GM19468 (cell line): ENCODE data around the gene CCDC88C.

Source experiments
- ATAC-seq: cut with Tn5 transposase; IDR thresholded peaks from one replicate; pipeline ENCODE4 v1.9.1; 2021; ENCODE audit warnings: mild to moderate bottlenecking, moderate library complexity, moderate number of reproducible peaks; ENCODE audit not compliant: unreplicated experiment; ENCODE audit errors: extremely low read depth

Gene CCDC88C

GRCh38 chr14:91332171-91332985, 85.2 kb downstream of the CCDC88C start:
- ATAC-seq = no peak

GRCh38 chr14:91331721-91332120, 85.9 kb downstream of the CCDC88C start:
- ATAC-seq = no peak

DNA sequence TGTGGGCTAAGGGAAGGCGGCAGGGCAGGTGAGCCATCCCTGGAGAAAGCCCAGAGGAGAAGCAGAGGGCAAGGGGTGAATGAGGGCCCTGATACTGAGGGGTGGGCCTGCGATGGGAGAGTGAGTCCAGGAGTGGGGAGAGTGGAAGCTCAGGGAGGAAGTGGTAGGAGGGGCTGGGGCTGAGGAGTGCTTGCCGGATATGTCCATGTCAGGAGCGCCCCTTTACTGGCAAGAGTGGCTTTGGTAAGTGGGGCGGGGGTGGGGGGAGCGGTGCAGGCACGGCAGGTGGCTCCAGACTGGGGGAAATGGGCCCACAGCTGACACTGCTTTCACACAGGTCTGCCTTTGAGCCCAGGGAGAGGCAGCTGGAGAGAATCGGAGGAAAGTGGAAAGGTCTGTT, 86.8 kb downstream of the CCDC88C start:
- no peak for ATAC-seq

GRCh38 chr14:91330096-91330696, 87.4 kb downstream of the CCDC88C start:
- ATAC-seq = no peak

DNA sequence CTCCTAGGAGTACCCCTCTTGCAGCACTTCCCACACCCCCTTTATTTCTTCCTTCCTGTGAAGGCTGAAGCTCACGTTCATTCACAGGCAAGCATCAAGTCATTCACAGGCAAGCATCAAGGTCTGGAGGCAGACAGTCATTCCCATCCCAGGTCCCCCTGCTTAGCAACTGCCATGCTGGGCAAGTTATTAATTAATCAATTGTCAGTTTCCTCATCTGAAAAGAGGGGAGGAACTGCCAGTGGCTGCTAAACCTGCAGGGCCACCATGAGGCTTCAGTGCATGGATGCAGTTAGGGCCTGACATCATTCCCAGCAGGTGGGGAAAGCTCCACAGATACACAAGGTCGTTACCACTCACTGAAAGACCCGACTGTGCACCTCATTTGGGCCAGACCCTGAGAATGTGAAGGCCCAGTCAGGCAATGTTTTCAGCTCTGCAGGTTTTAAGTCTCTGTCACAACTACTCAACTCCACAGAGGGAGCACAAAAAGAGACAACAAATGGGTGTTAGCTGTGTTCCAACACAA, 88.1 kb downstream of the CCDC88C start:
- no peak for ATAC-seq

DNA sequence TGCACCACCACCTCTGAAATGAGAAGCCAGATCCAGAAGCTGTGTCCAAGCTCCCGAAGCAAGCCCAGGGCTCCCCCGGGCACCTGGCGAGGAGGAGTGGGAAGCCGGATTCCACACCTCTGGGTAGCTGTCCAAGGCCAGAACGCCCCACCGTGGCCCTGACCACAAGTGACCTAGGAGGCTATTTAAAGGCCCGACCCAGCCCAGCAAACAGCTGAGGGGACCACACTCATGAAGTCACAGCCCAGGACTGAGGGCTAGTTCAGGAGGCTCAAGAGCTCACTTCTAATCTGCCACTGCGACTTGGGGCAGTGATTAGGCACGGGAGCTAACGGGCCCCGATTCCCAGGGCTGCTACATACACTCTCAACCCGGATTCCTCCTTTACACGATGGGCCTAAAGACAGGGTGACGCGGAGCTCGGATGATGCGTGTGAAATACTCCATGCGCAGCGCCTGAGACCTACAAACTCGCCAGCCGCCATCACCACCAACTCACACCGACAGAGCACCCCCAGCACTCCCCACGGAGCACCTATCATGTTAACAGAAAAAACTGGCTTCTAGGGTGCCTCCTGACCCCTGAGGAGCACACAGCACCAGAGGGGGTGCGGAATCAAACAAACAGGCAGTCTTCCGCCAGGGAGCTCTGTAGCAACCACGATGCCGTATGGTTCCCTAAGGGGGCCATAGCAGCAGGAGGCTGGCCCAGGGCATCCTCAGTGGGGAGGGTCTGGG, 89.1 kb downstream of the CCDC88C start:
- no peak for ATAC-seq

DNA sequence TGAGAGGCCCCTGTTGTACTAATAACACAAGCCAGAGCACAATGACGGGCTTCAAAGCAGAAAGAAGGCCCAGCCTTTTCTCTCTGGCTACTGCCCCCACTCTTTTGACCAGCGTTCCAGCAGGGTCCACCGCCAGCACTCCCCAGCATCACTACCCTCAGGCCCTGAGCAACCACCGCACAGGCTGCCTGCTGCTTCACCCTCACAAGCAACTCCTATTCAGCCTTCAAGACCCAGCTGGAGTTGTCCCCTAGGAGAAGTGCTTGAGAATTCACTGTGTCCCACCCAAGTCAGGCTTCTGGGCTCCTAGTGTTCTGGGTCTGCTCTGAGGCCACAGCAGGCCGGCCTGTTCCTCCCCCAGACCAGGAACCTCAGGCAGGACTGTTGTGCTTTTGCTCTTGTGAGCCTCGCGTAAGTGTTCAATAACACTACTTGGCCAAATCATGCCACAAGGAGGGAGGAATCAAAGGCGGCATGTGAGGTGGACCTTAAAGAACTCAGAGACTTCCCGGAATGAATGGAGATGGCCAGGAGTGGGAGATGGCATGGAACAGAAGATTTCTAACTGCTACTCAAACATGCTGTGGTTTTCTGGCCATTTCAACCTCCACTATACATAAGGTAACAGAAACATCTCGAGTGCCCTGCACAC, 89.8 kb downstream of the CCDC88C start:
- ATAC-seq = no peak

DNA sequence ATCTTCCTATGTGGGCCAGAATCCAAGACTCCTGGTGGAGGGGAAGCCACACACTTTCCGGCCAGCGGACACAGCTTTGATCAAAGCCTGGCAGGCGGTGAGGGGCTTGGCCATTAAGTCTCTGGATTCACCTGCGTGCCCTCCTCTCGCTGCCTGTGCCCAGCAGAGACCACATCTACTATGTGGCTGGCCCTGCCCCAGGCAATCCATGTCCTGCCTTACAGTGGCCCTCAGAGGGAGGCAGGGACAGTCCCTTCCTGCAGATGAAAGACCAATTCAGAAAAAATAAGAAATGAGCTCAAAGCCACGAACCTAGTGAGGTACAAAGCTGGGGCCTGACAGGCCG, 90.4 kb downstream of the CCDC88C start:
- no peak for ATAC-seq

GRCh38 chr14:91326514-91327249, 90.9 kb downstream of the CCDC88C start:
- ATAC-seq = no peak

DNA sequence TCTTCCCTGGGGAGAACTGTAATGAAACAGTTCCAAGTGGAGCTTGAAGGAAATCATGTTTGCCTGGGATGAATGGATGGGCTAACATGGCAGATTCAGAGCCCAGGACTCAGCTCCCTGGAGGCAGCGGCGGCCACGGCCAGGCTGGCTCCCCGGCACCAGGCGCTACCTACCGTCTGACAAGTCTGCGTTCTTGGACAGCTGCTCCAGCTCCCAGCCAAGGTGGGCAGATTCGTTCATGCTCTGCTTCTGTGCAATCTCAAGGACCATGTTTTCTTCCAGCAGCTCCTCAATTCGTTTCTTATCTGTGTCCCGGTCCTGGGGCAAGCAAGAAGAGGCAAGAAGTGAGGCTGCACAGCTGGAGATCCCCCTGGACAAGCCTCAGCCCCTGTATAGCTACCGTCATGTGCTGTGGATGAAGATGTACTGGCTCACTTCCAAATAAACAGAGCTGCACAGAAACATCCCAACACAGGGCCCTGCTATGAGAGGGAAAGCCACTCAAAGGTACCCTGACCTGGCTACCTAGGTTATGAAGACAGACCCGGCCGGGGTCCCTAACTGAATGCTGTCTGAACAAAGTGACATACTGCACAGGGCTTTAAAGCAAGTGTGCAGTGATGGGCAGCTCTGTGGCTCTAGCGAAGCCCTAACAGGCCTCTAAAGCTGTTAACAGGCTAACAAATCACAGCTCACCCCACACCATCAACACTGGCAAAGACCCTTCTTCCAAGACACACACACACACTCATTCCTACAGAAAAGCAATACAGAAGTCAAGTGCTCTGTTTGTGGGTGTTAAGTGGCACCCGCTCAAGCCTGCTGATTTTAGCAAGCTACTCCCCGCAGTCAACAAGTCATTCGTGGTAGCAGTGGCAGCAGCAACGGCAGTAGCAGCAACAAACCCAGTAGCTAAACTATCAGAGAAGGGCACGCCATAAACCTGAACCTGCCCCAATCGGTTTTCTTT, 92.7 kb downstream of the CCDC88C start:
- ATAC-seq = no peak

GRCh38 chr14:91323671-91324605, 93.7 kb downstream of the CCDC88C start:
- ATAC-seq = peak; percentile 50

- ATAC-seq = no peak
These were observed 94.6 kb downstream of the CCDC88C start for GRCh38 chr14:91323031-91323430.

DNA sequence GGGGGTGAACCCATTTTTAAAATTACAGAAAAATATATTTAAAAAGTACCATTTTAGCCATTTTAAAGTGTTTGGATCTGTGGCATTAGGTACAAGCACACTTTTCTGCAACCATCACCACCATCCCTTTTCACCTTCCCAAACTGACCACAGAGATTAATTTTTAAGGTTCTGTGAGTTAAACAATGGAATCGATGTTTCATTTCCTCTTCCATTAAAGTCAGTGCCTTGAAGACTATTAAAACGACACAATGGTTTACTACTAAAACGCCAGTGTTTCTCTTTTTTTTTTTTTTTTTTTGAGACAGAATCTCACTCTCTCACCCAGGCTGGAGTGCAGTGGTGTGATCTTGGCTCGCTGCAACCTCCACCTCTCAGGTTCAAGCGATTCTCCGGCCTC, 95.0 kb downstream of the CCDC88C start:
- ATAC-seq = no peak

GRCh38 chr14:91321131-91321530, 96.5 kb downstream of the CCDC88C start:
- no peak for ATAC-seq

- no peak for ATAC-seq
These were observed 97.4 kb downstream of the CCDC88C start for GRCh38 chr14:91320266-91320665.

- no peak for ATAC-seq
These were observed 98.7 kb downstream of the CCDC88C start for GRCh38 chr14:91318911-91319310.

GRCh38 chr14:91317381-91318308, 100.0 kb downstream of the CCDC88C start:
- ATAC-seq = no peak
